Measurements from ENCODE around the gene ZFPM1.
"Not testable (repeated sequence)": the region's sequence is repeated elsewhere in the genome, so short reads cannot be mapped to it uniquely, and the experiment has no call there.

- not testable (repeated sequence) for TF ChIP-seq POLR2A (IDR thresholded peaks at IDR 0.05)
- TF ChIP-seq, protein P1, sequence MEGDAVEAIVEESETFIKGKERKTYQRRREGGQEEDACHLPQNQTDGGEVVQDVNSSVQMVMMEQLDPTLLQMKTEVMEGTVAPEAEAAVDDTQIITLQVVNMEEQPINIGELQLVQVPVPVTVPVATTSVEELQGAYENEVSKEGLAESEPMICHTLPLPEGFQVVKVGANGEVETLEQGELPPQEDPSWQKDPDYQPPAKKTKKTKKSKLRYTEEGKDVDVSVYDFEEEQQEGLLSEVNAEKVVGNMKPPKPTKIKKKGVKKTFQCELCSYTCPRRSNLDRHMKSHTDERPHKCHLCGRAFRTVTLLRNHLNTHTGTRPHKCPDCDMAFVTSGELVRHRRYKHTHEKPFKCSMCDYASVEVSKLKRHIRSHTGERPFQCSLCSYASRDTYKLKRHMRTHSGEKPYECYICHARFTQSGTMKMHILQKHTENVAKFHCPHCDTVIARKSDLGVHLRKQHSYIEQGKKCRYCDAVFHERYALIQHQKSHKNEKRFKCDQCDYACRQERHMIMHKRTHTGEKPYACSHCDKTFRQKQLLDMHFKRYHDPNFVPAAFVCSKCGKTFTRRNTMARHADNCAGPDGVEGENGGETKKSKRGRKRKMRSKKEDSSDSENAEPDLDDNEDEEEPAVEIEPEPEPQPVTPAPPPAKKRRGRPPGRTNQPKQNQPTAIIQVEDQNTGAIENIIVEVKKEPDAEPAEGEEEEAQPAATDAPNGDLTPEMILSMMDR (IDR thresholded peaks at IDR 0.05): not testable (repeated sequence)
Observed at GRCh38 chr16:88470696-88471095, 17.6 kb downstream of the ZFPM1 start.

All from body of pancreas (tissue), 4 donors.